T1000 (cell line): ENCODE results near the gene KIRREL3.
"Not testable (repeated sequence)": the region's sequence is repeated elsewhere in the genome, so short reads cannot be mapped to it uniquely, and the experiment has no call there.

ENCODE experiments used
- DNase-seq: peaks from one replicate; lab custom pipeline; 2025; ENCODE audit warnings: mixed read lengths; lab: John Stamatoyannopoulos, UW

Gene KIRREL3

GRCh38 chr11:126952533-126952932 is 48.0 kb downstream of the KIRREL3 start:
- DNase-seq = not testable (repeated sequence)

- DNase-seq = no peak
Observed at GRCh38 chr11:126951465-126951864, 49.1 kb downstream of the KIRREL3 start.

- DNase-seq = no peak
Observed at GRCh38 chr11:126949066-126949891, 51.3 kb downstream of the KIRREL3 start.

GRCh38 chr11:126948563-126948962 is 52.0 kb downstream of the KIRREL3 start:
- DNase-seq = no peak

- no peak for DNase-seq
Observed at GRCh38 chr11:126945319-126945718, 55.3 kb downstream of the KIRREL3 start.

GRCh38 chr11:126943316-126943715 is 57.3 kb downstream of the KIRREL3 start:
- DNase-seq = no peak

- DNase-seq = no peak
Observed at GRCh38 chr11:126942146-126942545, 58.4 kb downstream of the KIRREL3 start.

GRCh38 chr11:126939552-126939951 is 61.0 kb downstream of the KIRREL3 start:
- DNase-seq = no peak

- DNase-seq = no peak
Observed at GRCh38 chr11:126938718-126939117, 61.9 kb downstream of the KIRREL3 start.

- no peak for DNase-seq
Observed at GRCh38 chr11:126930091-126930841, 70.3 kb downstream of the KIRREL3 start.

GRCh38 chr11:126929179-126930061 is 71.2 kb downstream of the KIRREL3 start:
- DNase-seq = no peak

- no peak for DNase-seq
Observed at GRCh38 chr11:126927623-126928022, 72.9 kb downstream of the KIRREL3 start.

- DNase-seq = no peak
Observed at GRCh38 chr11:126926376-126926791, 74.2 kb downstream of the KIRREL3 start.

GRCh38 chr11:126925321-126926093 is 75.1 kb downstream of the KIRREL3 start:
- DNase-seq = no peak

- no peak for DNase-seq
Observed at GRCh38 chr11:126924376-126925040, 76.1 kb downstream of the KIRREL3 start.

- DNase-seq = no peak
Observed at GRCh38 chr11:126920833-126921232, 79.7 kb downstream of the KIRREL3 start.

- no peak for DNase-seq
Observed at GRCh38 chr11:126919147-126919823, 81.3 kb downstream of the KIRREL3 start.

- no peak for DNase-seq
Observed at GRCh38 chr11:126918556-126918955, 82.0 kb downstream of the KIRREL3 start.

- DNase-seq = peak; percentile 49
Observed at GRCh38 chr11:126917531-126918204, 82.9 kb downstream of the KIRREL3 start.

GRCh38 chr11:126915430-126915829 is 85.1 kb downstream of the KIRREL3 start:
- DNase-seq = no peak
